Measurements from ENCODE around the gene ARAP2. TPM values are rescaled to one million over a fixed set of nuclear protein-coding genes. Genes with fewer than 3 reads are reported as not detected.
A peak's percentile ranks its signal among the peaks of the same experiment; 100 is the strongest.

ARAP2 gene
- total RNA-seq, 1 donor from 2014 or later = 57.2 TPM

GRCh38 chr4:36138220-36138619 lies 106.1 kb downstream of the ARAP2 start:
- Histone ChIP-seq H3K9me3 (no peaks in the 10 kb centered on the region), H3K4me3 (no peak overlapping the region), H3K27ac (no peak overlapping the region), H3K27me3 (no peaks in the 10 kb centered on the region), H3K4me1 (no peaks in the 10 kb centered on the region), H3K36me3 (no peaks in the 10 kb centered on the region)
- ATAC-seq = no peak
- no peak for DNase-seq
- TF ChIP-seq CTCF (IDR thresholded peaks at IDR 0.05) = no peak
- intact Hi-C loops (cut with DNase I) = no loop called here

GRCh38 chr4:36137336-36137735 lies 107.0 kb downstream of the ARAP2 start:
- Histone ChIP-seq H3K27me3 (no peaks in the 10 kb centered on the region), H3K9me3 (no peaks in the 10 kb centered on the region), H3K36me3 (peaks cover 5% of the 10 kb centered on the region), H3K4me1 (no peaks in the 10 kb centered on the region), H3K27ac (no peak overlapping the region), H3K4me3 (no peak overlapping the region)
- intact Hi-C loops (cut with DNase I) = no loop called here
- ATAC-seq (no peak), DNase-seq (no peak)
- no peak for TF ChIP-seq CTCF (IDR thresholded peaks at IDR 0.05)

GRCh38 chr4:36133658-36134057 lies 110.7 kb downstream of the ARAP2 start:
- ATAC-seq (peak; percentile 62), DNase-seq (no peak)
- H3K9me3 ChIP-seq = no peaks in the 10 kb centered on the region
- intact Hi-C loops (cut with DNase I) = no loop called here
- no peak overlapping the region for H3K27ac ChIP-seq
- H3K27me3 ChIP-seq = no peaks in the 10 kb centered on the region
- no peaks in the 10 kb centered on the region for H3K4me1 ChIP-seq
- H3K36me3 ChIP-seq = peaks cover 10% of the 10 kb centered on the region
- no peak overlapping the region for H3K4me3 ChIP-seq
- TF ChIP-seq CTCF (IDR thresholded peaks at IDR 0.05) = no peak

GRCh38 chr4:36133086-36133485 lies 111.2 kb downstream of the ARAP2 start:
- H3K4me3 ChIP-seq = no peak overlapping the region
- DNase-seq (no peak), ATAC-seq (no peak)
- H3K36me3 ChIP-seq = peaks cover 10% of the 10 kb centered on the region
- intact Hi-C loops (cut with DNase I) = no loop called here
- H3K27ac ChIP-seq = no peak overlapping the region
- no peaks in the 10 kb centered on the region for H3K27me3 ChIP-seq
- no peak for TF ChIP-seq CTCF (IDR thresholded peaks at IDR 0.05)
- no peaks in the 10 kb centered on the region for H3K4me1 ChIP-seq
- H3K9me3 ChIP-seq = no peaks in the 10 kb centered on the region

- no peak for TF ChIP-seq CTCF (IDR thresholded peaks at IDR 0.05)
- ATAC-seq (no peak), DNase-seq (no peak)
- Histone ChIP-seq H3K36me3 (peaks cover 10% of the 10 kb centered on the region), H3K27ac (no peak overlapping the region), H3K27me3 (no peaks in the 10 kb centered on the region), H3K9me3 (no peaks in the 10 kb centered on the region), H3K4me1 (no peaks in the 10 kb centered on the region), H3K4me3 (no peak overlapping the region)
- intact Hi-C loops (cut with DNase I) = no loop called here
These were observed 113.7 kb downstream of the ARAP2 start for GRCh38 chr4:36130641-36131040.

GRCh38 chr4:36128689-36129088 lies 115.6 kb downstream of the ARAP2 start:
- intact Hi-C loops (cut with DNase I) = no loop called here
- no peak for ATAC-seq
- no peak overlapping the region for H3K27ac ChIP-seq
- DNase-seq = no peak
- H3K9me3 ChIP-seq = no peaks in the 10 kb centered on the region
- no peaks in the 10 kb centered on the region for H3K27me3 ChIP-seq
- no peak for TF ChIP-seq CTCF (IDR thresholded peaks at IDR 0.05)
- no peaks in the 10 kb centered on the region for H3K4me1 ChIP-seq
- H3K4me3 ChIP-seq = no peak overlapping the region
- peaks cover 10% of the 10 kb centered on the region for H3K36me3 ChIP-seq
